HG03575 (cell line): ENCODE results near the gene LLGL1.

Source experiments
- ATAC-seq: cut with Tn5 transposase; IDR thresholded peaks from one replicate; pipeline ENCODE4 v1.9.1; 2021; ENCODE audit not compliant: unreplicated experiment, insufficient number of reproducible peaks, low FRiP score; ENCODE audit errors: extremely low read depth

Gene LLGL1

GRCh38 chr17:18246880-18247612, 21.6 kb downstream of the LLGL1 start:
- no peak for ATAC-seq

- ATAC-seq = no peak
These were observed 22.2 kb downstream of the LLGL1 start for GRCh38 chr17:18247613-18248001.

- no peak for ATAC-seq
These were observed 22.9 kb downstream of the LLGL1 start for GRCh38 chr17:18248300-18248731.

DNA sequence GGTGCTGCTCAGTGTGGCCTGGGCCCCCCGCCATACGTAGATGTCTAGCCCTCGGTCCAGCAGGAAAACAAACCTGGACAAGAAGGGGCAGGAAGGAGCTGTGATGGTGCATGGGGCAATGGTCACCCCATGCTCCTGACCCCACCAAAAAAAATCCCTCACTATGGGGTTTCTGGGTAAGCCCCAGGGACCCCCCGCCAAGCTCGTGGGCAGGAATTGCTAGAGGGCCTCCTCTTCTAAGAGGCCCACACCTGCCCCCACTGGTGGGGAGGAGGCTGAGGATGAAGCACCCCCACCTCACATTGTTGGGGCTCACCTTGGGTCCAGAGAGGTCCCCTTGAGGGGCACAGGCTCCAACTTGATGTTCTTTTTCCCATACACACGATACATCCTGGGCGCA, 23.4 kb downstream of the LLGL1 start:
- no peak for ATAC-seq

- ATAC-seq = no peak
These were observed 24.8 kb downstream of the LLGL1 start for GRCh38 chr17:18250259-18250658.

DNA sequence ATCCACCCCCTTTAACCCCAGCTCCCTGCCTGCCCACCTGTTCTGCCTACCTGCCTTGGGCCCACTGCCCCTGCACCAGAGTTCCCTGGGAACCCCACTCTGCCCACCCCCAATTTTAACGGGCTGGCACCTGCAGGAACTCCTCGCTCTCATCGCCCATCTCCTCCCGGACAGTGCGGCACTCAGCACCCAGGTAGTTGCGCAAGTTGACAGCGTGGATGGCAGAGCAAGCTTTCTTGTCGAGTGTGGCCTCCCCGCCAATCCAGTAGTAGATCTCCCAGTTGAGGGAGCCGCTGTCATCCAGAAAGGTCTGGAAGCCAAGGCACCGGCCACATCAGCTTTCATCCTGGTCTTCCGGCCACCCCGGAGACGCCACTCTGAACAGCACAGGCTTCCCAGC, 25.3 kb downstream of the LLGL1 start:
- no peak for ATAC-seq

GRCh38 chr17:18251204-18251603, 25.8 kb downstream of the LLGL1 start:
- ATAC-seq = no peak

- ATAC-seq = no peak
These were observed 26.7 kb downstream of the LLGL1 start for GRCh38 chr17:18252160-18252559.

- ATAC-seq = no peak
These were observed 27.9 kb downstream of the LLGL1 start for GRCh38 chr17:18253187-18253884.

DNA sequence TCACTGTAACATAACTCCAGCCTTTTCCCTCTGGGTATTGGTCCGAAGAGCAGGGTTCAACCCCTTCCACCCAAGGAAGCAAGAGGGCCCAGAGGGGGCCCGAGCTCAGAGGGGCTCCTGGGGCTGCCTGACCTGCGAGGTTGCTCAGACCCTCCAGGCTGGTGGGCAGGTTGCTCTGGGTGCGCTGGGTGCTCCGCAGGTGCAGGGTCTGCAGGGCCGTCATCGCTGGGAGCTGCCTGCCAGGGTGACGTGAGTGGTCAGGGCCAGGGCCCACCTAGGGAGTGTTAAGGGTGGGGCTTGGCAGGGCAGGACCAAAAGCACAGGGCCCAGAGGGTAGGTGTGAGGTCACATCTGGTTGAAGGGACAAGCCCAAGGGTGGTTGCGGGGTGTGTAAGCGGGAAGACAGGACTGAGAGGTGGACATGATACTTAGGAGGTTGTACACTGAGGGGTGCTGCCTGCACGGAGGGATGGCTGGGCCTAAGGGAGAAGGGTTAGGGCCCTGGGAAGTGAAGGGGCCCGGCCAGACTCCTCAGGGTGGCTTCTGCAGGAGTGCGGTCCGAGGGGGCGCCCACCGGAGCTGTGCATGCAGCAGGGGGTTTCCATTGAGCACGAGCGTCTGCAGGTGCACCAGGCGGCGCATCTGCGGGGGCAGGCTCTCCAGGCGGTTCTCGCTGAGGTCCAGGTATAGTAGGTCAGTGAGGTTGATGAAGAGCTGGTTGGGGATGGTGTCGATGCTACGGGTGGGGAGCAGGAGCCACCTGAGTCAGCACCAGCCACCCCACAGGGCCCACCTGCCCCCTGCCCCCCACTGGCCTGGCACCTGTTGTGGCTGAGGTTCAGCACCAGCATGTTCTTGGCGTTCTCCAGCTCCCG, 28.7 kb downstream of the LLGL1 start:
- no peak for ATAC-seq

DNA sequence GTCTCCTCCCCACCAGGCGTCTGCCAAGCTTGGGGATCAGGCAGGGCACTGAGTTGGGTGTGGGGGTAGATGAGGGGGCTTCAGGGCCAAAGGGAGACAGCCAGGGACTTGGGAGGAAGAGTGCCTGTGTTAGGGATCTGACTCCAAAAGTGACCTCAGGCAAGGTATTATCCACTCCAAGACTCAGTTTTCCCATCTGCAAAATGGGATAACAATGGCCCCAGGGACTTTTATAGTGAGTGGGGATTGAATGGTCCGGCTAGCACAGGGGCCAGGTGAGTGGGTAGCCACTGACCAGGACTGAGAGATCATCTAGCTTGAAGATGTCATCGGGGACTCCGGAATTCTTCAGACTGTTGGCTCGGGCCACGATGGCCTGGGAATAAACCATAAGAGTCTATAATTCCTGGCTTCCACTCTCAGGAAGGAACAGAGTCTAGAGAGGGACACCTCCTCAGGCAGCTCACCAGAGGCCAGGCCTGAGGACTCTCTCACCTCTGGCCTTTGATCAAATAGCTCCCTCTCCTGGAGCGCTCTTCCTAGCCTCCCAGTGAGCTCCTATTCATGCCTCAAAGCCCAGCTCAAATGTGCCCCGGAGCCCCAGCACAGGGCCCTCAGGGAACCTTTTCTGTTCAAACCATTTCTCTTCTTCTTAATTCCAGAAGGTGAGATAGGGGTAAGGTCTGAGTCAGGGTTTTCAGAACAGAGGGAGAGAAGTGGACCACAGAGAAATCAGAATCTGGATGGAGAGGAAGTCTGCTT, 29.6 kb downstream of the LLGL1 start:
- ATAC-seq = no peak

DNA sequence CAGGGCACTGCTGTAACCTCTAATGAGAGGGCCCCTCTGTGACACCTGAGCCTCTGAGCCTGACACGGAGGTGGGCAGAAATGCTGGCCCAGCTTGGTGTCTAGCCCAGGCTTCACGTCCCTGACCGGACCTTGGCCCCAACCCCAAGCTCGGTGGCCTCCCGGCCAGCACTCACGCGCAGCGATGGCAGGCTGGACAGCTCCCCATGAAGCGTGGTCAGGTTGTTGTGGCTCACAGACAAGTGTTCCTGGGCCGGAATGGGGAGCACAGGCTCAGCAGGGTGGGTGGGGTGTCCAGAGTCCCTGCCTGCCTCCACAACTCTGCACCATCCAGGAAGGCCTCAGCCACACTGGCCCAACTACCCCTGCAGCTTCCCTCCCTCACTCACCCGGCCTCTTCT, 30.9 kb downstream of the LLGL1 start:
- no peak for ATAC-seq

- ATAC-seq = no peak
These were observed 31.3 kb downstream of the LLGL1 start for GRCh38 chr17:18256776-18257175.

- ATAC-seq = no peak
These were observed 32.0 kb downstream of the LLGL1 start for GRCh38 chr17:18257268-18257981.

- ATAC-seq = no peak
These were observed 32.5 kb downstream of the LLGL1 start for GRCh38 chr17:18257982-18258355.

DNA sequence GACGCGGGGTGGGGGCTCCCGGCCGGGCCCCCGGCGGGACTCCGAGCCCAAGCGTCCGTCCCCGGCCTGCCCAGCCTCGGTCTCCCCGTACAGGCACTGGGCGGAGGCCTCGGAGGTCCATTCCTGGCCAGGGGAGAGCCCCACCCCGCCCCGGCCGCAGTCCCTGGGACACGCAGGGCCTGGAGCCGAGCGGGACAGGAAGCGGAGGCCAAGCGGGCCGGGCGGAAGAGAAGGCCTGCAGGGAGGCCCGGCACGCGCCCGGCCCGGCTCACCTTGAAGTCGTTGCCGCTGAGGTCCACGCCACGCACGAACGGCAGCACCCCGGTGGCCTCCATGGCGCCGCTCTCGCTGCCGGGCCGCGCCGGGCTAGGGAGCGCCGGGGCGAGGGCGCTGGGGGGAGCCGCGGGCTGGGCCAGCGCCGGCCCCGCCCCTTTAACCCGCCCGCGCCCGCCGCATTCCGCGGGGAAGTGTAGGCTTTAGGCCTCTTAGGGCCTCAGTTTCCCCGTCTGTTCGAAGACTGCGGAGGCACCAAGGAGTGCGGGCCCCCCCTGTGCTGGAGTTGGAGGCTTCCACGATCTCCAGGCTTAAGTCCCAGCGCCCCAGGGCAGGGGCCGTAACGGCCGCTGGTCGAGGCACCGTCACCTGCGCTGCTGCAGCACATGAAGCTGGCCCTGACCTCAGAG, 33.1 kb downstream of the LLGL1 start, which contains the start of gene FLII:
FLII (minus strand) TSS at position 383 of the 683 bp plus-strand sequence; CDS start at position 335, 48 bp downstream.
- no peak for ATAC-seq

- no peak for ATAC-seq
These were observed 34.3 kb downstream of the LLGL1 start for GRCh38 chr17:18259621-18260331.
